Measurements from ENCODE around the gene THAP3. TPM values are rescaled to one million over a fixed set of nuclear protein-coding genes. Genes with fewer than 3 reads are reported as not detected.

The THAP3 gene
- total RNA-seq, 1 experiment from 2014 or later, result 54.6 TPM

GRCh38 chr1:6675941-6676340, 51.3 kb downstream of the THAP3 start:
- no peak overlapping the region for H3K4me3 ChIP-seq (ENCODE audit: low read length)
- H3K27ac ChIP-seq (ENCODE audit: low read length), result no peak overlapping the region
- H3K27me3 ChIP-seq (ENCODE audit: low read length), result no peaks in the 10 kb centered on the region
- no peak overlapping the region for H3K4me2 ChIP-seq (ENCODE audit: low read length)
- H3F3A ChIP-seq (ENCODE audit: low read length, unreplicated experiment), result no peaks in the 10 kb centered on the region
- ChIA-PET POLR2A (ENCODE audit: unreplicated experiment) (no interaction called here), CTCF (no interaction called here)
- no peaks in the 10 kb centered on the region for H3K9me2 ChIP-seq (replicated peaks; ENCODE audit: low read length)
- H2AFZ ChIP-seq (ENCODE audit: low read length), result no peak overlapping the region
- BruUV-seq (replicated peaks), result no TSS peak
- ATAC-seq, result no peak
- peaks cover 62% of the 10 kb centered on the region for H3K36me3 ChIP-seq (ENCODE audit: low read depth, low read length)
- no peak overlapping the region for H3K9ac ChIP-seq (ENCODE audit: low read length)
- no peaks in the 10 kb centered on the region for H3K9me3 ChIP-seq (ENCODE audit: low read length)
- TF ChIP-seq CTCF (conservative IDR thresholded peaks at IDR 0.05; ENCODE audit: low read depth, low read length) (no peak), EZH2 (IDR thresholded peaks at IDR 0.05; ENCODE audit: low read length, unreplicated experiment) (no peak), EZH2phosphoT487 (IDR thresholded peaks at IDR 0.05; ENCODE audit: borderline replicate concordance, low read length) (no peak)
- H3K4me1 ChIP-seq (ENCODE audit: insufficient read depth, low read length), result no peaks in the 10 kb centered on the region
- no peaks in the 10 kb centered on the region for H4K20me1 ChIP-seq (ENCODE audit: low read length)
- no peak for DNase-seq
- intact Hi-C loops (cut with micrococcal nuclease), result no loop called here
- peaks cover 1% of the 10 kb centered on the region; the same call in 1 of the 2 replicates for H3K79me2 ChIP-seq (ENCODE audit: low read length)

Other genes starting within 250 kb of the THAP3 start
- gene ACOT7, start 231.1 kb upstream of the THAP3 start, total RNA-seq (2014; rRNA removed), result 164 and 165 TPM in 2 replicates
- 41.0 and 42.9 TPM in 2 replicates for gene HES2, start 204.9 kb upstream of the THAP3 start, total RNA-seq (2014; rRNA removed)
- 11.1 and 14.1 TPM in 2 replicates for gene ESPN, start 200.1 kb upstream of the THAP3 start, total RNA-seq (2014; rRNA removed)
- gene TNFRSF25, start 158.7 kb upstream of the THAP3 start, total RNA-seq (2014; rRNA removed), result 42.5 and 60.1 TPM in 2 replicates
- gene PLEKHG5, start 133.2 kb upstream of the THAP3 start, total RNA-seq (2014; rRNA removed), result 42.8 and 66.1 TPM in 2 replicates
- 79.1 and 102 TPM in 2 replicates for gene NOL9, start 70.4 kb upstream of the THAP3 start, total RNA-seq (2014; rRNA removed)
- gene TAS1R1, start 69.6 kb upstream of the THAP3 start, total RNA-seq (2014; rRNA removed), result not detected in 2 replicates
- gene ZBTB48, start 44.9 kb upstream of the THAP3 start, total RNA-seq (2014; rRNA removed), result 42.7 and 47.2 TPM in 2 replicates
- 82.5 and 105 TPM in 2 replicates for gene KLHL21, start 22.0 kb upstream of the THAP3 start, total RNA-seq (2014; rRNA removed)
- gene PHF13, start 11.1 kb upstream of the THAP3 start, total RNA-seq (2014; rRNA removed), result 13.2 and 14.9 TPM in 2 replicates
- gene DNAJC11, start 76.9 kb downstream of the THAP3 start, total RNA-seq (2014; rRNA removed), result 105 and 108 TPM in 2 replicates
- 40.8 and 42.5 TPM in 2 replicates for gene CAMTA1, start 160.6 kb downstream of the THAP3 start, total RNA-seq (2014; rRNA removed)